Epithelial cell of proximal tubule (primary cell): Measurements from ENCODE around the gene STK24. TPM values are rescaled to one million over a fixed set of nuclear protein-coding genes. Genes with fewer than 3 reads are reported as not detected.

Experiments
- DNase-seq: peaks from one replicate; pipeline ENCODE4 v3.0.0-alpha.2; 2011; ENCODE audit warnings: low read depth
- H3K4me3 ChIP-seq: 2 replicates; pipeline ENCODE4 v1.5.1; 2011; ENCODE audit warnings: low read depth, mild to moderate bottlenecking, low read length
- total RNA-seq: library from RNA; depleted of rRNA; stranded (reverse); fragments of >200 nt; gene quantifications from 2 replicates; pipeline ENCODE4 v1.2.3, GENCODE V29; 2015
- TF ChIP-seq, protein P1 (sequence below): conservative IDR thresholded peaks from 2 replicates; pipeline ENCODE4 v1.5.1; 2012; ENCODE audit warnings: low read depth, mild to moderate bottlenecking, low read length

The STK24 gene
- total RNA-seq, 1 donor from 2014 or later = 115 TPM

DNA sequence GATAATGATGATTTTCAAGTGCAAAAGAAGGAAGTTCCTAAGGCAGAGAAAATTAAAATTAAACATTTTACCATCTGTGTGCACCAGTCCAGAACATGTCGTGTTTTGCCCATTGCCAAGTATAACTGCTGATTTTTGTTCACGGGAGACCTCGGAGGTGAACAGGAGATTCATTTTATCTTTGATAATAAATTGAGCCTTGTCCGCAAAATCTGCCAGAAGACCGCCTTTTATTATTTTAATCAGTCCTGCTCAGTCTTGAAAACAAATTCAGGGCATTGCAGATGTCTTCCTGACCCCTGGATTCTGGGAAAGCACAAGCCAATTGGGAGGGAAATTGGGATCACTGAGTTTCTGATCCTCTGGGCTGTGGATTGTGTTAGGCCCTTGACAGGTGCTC, 165.9 kb downstream of the STK24 start:
- TF ChIP-seq, protein P1, sequence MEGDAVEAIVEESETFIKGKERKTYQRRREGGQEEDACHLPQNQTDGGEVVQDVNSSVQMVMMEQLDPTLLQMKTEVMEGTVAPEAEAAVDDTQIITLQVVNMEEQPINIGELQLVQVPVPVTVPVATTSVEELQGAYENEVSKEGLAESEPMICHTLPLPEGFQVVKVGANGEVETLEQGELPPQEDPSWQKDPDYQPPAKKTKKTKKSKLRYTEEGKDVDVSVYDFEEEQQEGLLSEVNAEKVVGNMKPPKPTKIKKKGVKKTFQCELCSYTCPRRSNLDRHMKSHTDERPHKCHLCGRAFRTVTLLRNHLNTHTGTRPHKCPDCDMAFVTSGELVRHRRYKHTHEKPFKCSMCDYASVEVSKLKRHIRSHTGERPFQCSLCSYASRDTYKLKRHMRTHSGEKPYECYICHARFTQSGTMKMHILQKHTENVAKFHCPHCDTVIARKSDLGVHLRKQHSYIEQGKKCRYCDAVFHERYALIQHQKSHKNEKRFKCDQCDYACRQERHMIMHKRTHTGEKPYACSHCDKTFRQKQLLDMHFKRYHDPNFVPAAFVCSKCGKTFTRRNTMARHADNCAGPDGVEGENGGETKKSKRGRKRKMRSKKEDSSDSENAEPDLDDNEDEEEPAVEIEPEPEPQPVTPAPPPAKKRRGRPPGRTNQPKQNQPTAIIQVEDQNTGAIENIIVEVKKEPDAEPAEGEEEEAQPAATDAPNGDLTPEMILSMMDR = no peak
- no peak for DNase-seq
- H3K4me3 ChIP-seq = no peak overlapping the region

GRCh38 chr13:98410612-98411011, 166.3 kb downstream of the STK24 start:
- no peak overlapping the region for H3K4me3 ChIP-seq
- DNase-seq = no peak
- TF ChIP-seq, protein P1 = no peak

DNA sequence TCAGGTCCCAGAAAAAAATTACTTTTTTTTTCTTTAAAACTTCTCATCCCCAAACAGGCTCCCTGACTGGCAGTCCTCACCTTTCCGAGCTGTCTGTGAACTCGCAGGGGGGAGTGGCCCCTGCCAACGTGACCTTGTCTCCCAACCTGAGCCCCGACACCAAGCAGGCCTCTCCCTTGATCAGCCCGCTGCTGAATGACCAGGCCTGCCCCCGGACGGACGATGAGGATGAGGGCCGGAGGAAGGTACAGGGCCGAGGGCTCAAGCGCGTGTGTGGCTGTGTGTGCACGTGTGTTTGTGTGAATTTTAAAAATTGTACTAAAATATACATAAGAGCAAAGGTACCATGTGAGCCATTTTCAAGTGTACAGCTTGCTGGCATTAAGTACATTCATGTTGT, 167.6 kb downstream of the STK24 start:
- TF ChIP-seq, protein P1 = no peak
- no peak overlapping the region for H3K4me3 ChIP-seq
- DNase-seq = no peak

DNA sequence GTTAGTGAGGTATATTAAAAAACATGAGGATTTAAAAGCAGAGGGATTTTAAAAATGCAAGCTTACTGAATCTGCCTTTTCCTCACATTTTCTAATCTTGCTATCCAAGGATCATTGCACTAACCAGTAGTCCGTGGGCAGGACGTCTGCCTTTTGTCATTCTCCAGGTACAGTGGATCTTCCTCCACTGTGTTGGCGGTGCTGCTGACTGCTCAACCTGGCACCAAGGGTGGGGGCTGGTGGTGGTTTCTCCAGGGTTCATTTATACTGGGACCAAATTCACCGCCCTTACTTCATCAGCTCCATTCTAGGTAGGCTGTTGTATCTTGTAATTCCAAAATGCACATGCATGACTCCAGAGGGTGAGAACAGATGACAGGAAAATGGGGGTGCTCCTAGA, 169.3 kb downstream of the STK24 start:
- H3K4me3 ChIP-seq = no peak overlapping the region
- TF ChIP-seq, protein P1 = no peak
- no peak for DNase-seq

DNA sequence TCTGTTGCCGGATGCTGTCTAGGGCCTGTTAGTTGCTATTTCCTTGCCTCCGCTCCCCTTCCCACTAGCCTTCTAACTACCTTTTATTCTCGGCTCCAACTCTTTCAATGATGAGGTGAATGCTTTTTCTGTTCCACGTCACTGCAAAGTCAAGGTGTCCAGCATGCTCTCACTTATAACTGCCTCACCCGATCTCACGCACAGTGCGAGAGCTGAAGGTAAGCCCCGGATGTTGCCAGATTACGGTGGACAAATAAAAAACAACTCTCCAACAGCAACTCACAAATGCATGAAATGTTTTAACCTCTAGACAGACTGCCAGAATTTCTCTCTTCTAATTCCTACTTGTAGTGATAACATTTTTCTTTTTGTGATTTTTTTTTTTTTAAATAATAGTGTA, 169.9 kb downstream of the STK24 start:
- DNase-seq = no peak

DNA sequence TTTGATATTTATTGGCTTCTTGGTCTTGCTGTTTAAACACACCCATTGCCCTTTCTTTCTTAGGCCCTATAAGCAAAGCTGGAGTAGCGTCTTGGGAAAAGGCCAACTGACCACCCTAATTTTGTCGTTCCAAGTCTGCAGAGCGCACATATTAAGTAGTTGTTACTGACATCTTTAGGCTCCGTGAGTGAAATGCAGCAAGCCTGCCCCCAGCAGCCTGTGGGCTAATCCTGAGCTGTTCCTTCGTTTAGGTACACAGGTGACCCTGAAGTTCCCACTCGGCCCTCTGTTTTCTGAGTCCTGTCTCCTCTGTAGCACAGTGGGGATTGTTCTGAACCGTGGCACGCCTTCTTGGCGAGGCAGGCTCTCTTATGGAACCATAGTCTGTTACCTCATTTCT, 170.5 kb downstream of the STK24 start:
- TF ChIP-seq, protein P1 = no peak
- DNase-seq = no peak
- no peak overlapping the region for H3K4me3 ChIP-seq

More for the DNA sequence above, 169.9 kb downstream of the STK24 start:
- H3K4me3 ChIP-seq = no peak overlapping the region
- TF ChIP-seq, protein P1 = no peak

DNA sequence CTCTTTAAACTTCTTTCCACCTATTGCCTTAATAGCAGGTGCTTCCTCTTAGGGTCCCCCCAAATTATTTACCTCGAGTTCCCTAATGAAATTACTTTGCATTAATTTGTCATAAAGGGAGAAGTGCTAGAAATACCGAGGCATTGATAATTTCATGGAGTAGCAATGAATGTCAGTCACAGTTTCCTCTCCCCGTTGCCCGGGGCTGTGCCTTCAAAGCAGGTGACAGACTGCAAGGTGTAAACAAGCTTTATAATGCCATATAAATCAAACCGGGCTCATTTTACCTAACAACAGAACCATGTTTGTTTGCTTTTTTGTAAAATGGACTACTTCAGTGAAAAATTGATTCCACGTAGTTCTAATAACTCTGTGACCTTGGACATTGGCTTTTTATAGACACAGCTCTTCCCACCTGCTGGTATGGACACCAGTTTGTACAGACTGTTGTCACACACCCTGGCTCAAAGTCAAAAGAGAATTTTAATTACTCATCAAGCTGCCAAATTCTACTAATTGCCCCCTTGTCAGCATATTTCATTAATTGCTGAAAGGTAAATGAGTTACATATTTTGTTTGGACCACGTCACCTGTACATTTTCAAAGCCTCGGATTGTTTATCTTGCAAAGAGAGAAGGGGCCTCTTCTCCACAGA, 171.1 kb downstream of the STK24 start:
- DNase-seq = no peak
- H3K4me3 ChIP-seq = no peak overlapping the region
- TF ChIP-seq, protein P1 = no peak
